ENCODE measurements around the gene PTPN13. TPM values are rescaled to one million over a fixed set of nuclear protein-coding genes. Genes with fewer than 3 reads are reported as not detected.

PTPN13 gene
- total RNA-seq, 1 donor from 2014 or later, result 38.9 TPM

DNA sequence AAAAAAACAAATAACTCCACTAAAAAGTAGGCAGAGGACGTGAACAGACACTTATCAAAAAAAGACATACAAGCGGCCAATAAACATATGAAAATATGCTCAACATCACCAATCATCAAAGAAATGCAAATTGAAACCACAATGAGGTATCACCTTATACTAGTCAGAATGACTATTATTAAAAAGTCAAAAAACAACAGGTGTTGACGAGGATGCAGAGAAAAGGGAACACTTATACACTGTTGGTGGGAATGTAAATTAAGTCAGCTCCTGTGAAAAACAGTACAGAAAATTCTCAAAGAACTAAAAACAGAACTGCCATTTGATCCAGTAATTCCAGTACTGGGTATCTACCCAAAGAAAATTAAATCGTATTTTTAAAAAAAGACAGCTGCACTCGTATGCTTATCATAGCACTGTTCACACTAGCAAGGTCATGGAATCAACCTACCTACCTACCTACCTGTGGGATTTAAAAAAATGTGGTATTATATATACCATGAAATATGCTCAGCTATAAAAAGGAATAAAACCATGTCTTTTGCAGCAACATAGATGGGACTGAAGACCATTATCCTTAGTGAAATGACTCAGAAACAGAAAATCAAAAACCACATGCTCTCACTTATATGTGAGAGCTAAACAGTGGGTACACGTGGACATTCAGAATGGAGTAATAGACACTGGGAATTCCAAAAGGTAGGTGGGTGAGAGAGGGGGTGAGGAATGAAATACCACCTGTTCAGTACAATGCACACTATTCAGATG, 24.8 kb upstream of the PTPN13 start:
- Mint-ChIP-seq H3K36me3 (ENCODE audit: low read depth) (no peaks in the 10 kb centered on the region), H3K9me3 (ENCODE audit: low read depth) (no peaks in the 10 kb centered on the region), H3K4me3 (ENCODE audit: unreplicated experiment) (no peak overlapping the region), H3K27me3 (ENCODE audit: low read depth) (no peaks in the 10 kb centered on the region), H3K27ac (ENCODE audit: unreplicated experiment) (no peak overlapping the region), H3K4me1 (ENCODE audit: low read depth) (no peaks in the 10 kb centered on the region)
- DNase-seq (ENCODE audit: low spot score), result no peak
- TF ChIP-seq, protein P1, sequence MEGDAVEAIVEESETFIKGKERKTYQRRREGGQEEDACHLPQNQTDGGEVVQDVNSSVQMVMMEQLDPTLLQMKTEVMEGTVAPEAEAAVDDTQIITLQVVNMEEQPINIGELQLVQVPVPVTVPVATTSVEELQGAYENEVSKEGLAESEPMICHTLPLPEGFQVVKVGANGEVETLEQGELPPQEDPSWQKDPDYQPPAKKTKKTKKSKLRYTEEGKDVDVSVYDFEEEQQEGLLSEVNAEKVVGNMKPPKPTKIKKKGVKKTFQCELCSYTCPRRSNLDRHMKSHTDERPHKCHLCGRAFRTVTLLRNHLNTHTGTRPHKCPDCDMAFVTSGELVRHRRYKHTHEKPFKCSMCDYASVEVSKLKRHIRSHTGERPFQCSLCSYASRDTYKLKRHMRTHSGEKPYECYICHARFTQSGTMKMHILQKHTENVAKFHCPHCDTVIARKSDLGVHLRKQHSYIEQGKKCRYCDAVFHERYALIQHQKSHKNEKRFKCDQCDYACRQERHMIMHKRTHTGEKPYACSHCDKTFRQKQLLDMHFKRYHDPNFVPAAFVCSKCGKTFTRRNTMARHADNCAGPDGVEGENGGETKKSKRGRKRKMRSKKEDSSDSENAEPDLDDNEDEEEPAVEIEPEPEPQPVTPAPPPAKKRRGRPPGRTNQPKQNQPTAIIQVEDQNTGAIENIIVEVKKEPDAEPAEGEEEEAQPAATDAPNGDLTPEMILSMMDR (IDR thresholded peaks at IDR 0.05), result no peak

DNA sequence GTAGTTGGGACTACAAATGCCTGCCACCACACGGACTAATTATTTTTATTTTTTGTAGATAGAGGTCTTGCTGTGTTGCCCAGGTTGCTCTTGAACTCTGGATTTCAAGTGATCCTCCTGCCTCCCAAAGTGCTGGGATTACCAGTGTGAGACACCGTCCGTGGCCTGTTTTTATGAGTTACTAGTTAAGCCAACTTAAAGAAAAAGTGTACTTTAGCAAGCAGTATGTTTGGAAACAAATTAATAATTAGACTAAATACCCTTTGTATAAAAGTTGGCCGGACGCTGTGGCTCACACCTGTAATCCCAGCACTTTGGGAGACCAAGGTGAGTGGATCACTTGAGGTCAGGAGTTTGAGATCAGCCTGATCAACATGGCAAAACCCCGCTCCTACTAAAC, 14.2 kb upstream of the PTPN13 start:
- no peaks in the 10 kb centered on the region for H3K4me1 Mint-ChIP-seq (ENCODE audit: low read depth)
- DNase-seq (ENCODE audit: low spot score), result no peak
- TF ChIP-seq, protein P1 (IDR thresholded peaks at IDR 0.05), result no peak
- H3K36me3 Mint-ChIP-seq (ENCODE audit: low read depth), result no peaks in the 10 kb centered on the region
- H3K27me3 Mint-ChIP-seq (ENCODE audit: low read depth), result no peaks in the 10 kb centered on the region
- no peak overlapping the region for H3K27ac Mint-ChIP-seq (ENCODE audit: unreplicated experiment)
- no peak overlapping the region for H3K4me3 Mint-ChIP-seq (ENCODE audit: unreplicated experiment)
- peaks cover under 1% of the 10 kb centered on the region for H3K9me3 Mint-ChIP-seq (ENCODE audit: low read depth)

DNA sequence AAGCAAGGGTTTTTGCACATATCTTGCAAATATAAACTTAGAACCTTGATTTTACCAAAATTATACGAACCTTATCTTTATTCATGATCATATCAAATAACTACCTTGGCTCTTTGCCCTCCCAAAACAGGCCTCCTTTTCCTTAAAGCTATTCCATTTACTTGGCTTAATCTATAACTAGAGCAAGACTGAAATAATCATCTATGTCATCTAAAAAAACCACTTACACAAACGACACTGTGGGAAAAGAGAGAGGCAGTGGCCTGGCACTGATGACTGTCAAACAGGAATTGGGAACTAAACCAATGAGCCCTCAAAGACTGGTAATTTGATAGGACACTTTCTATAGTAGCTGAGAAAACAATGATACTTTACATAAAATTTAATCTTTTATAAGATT, 11.7 kb upstream of the PTPN13 start:
- Mint-ChIP-seq H3K27ac (ENCODE audit: unreplicated experiment) (no peak overlapping the region), H3K36me3 (ENCODE audit: low read depth) (no peaks in the 10 kb centered on the region), H3K4me3 (ENCODE audit: unreplicated experiment) (no peak overlapping the region), H3K4me1 (ENCODE audit: low read depth) (peaks cover 6% of the 10 kb centered on the region), H3K9me3 (ENCODE audit: low read depth) (no peaks in the 10 kb centered on the region), H3K27me3 (ENCODE audit: low read depth) (no peaks in the 10 kb centered on the region)
- DNase-seq (ENCODE audit: low spot score), result no peak
- TF ChIP-seq, protein P1 (IDR thresholded peaks at IDR 0.05), result no peak

DNA sequence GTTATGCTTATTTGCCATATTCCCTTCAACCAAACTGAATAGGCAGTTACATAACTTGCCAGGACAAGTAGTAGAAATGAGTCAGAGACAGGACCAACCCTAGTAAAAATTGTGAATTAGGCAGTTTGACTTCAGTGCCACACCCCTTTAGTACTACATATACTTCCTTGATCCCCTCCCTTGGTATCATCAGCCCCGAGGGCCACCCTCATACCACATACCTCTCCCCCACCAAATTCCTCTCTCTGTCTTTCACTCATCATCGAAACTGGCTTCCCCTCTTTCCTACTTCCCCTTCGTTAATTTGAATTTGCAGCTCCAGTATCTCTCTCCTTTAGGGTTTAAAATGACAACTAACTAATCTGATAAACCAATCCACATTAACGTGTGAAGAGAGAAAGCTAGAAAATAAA, 7.9 kb upstream of the PTPN13 start:
- no peak overlapping the region for H3K27ac Mint-ChIP-seq (ENCODE audit: unreplicated experiment)
- TF ChIP-seq, protein P1 (IDR thresholded peaks at IDR 0.05), result no peak
- H3K27me3 Mint-ChIP-seq (ENCODE audit: low read depth), result no peaks in the 10 kb centered on the region
- no peak overlapping the region for H3K4me3 Mint-ChIP-seq (ENCODE audit: unreplicated experiment)
- no peaks in the 10 kb centered on the region for H3K36me3 Mint-ChIP-seq (ENCODE audit: low read depth)
- no peak for DNase-seq (ENCODE audit: low spot score)
- H3K9me3 Mint-ChIP-seq (ENCODE audit: low read depth), result no peaks in the 10 kb centered on the region
- H3K4me1 Mint-ChIP-seq (ENCODE audit: low read depth), result peaks cover 15% of the 10 kb centered on the region

DNA sequence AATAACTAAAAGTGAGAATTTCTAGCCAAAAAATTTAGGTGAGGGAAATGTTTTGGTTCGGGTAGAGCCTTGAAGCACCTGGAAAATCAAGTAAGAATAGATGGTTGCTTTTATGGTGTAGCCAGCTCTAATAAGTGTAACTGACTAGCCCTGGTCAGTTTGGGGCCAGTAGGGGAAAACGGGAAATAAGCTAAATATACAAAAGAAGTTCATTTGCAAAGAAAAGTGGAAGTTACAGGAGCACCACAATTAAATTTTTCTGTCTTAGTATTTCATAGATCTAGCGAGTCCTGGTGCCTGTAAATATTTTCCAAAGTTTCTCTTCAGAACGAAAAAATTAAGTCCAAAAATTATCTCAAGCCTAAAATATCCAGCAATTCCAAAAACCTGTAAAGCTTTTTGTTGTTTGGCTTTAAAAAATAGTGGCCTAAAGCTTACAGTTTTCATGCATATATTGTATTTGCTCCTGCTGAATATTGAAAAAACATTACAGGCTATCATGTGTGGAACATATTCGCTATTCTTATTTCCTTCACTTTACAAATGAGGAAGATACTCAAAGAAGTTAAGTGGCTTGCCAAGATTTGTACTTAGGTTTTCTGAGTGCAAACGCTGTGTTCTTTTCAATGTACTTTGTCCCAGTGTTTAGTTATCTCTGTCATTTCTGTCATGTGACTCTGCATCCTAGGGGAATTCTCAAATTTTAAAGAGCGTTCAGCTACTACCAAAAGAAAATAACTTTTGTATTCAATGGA, 7.3 kb upstream of the PTPN13 start:
- H3K4me3 Mint-ChIP-seq (ENCODE audit: unreplicated experiment), result no peak overlapping the region
- H3K9me3 Mint-ChIP-seq (ENCODE audit: low read depth), result no peaks in the 10 kb centered on the region
- TF ChIP-seq, protein P1 (IDR thresholded peaks at IDR 0.05), result no peak
- no peak overlapping the region for H3K27ac Mint-ChIP-seq (ENCODE audit: unreplicated experiment)
- H3K36me3 Mint-ChIP-seq (ENCODE audit: low read depth), result no peaks in the 10 kb centered on the region
- no peak for DNase-seq (ENCODE audit: low spot score)
- peaks cover 15% of the 10 kb centered on the region for H3K4me1 Mint-ChIP-seq (ENCODE audit: low read depth)
- no peaks in the 10 kb centered on the region for H3K27me3 Mint-ChIP-seq (ENCODE audit: low read depth)
